Right lung (tissue), 5 donors: ENCODE measurements around the gene AHNAK2. TPM values are rescaled to one million over a fixed set of nuclear protein-coding genes. Genes with fewer than 3 reads are reported as not detected.
"Not testable (repeated sequence)": the region's sequence is repeated elsewhere in the genome, so short reads cannot be mapped to it uniquely, and the experiment has no call there.

Experiments
- DNase-seq, 2 donors: peaks; one replicate each; pipeline ENCODE4 v3.0.0-alpha.2; 2013
- polyA plus RNA-seq, 5 donors: library from polyadenylated mRNA; unstranded; fragments of 120-200 nt; gene quantifications; one replicate each; pipeline versions ENCODE4 v1.2.1 to v1.2.3, GENCODE V29; 2013; ENCODE audit warnings: inconsistent platforms in 1 of 5, low replicate concordance in 1 of 5; ENCODE audit not compliant: insufficient read length in 5 of 5, insufficient read depth in 1 of 5

The AHNAK2 gene
- polyA plus RNA-seq, 5 donors: 1.1 to 3.0 (median 2.3) TPM

DNA sequence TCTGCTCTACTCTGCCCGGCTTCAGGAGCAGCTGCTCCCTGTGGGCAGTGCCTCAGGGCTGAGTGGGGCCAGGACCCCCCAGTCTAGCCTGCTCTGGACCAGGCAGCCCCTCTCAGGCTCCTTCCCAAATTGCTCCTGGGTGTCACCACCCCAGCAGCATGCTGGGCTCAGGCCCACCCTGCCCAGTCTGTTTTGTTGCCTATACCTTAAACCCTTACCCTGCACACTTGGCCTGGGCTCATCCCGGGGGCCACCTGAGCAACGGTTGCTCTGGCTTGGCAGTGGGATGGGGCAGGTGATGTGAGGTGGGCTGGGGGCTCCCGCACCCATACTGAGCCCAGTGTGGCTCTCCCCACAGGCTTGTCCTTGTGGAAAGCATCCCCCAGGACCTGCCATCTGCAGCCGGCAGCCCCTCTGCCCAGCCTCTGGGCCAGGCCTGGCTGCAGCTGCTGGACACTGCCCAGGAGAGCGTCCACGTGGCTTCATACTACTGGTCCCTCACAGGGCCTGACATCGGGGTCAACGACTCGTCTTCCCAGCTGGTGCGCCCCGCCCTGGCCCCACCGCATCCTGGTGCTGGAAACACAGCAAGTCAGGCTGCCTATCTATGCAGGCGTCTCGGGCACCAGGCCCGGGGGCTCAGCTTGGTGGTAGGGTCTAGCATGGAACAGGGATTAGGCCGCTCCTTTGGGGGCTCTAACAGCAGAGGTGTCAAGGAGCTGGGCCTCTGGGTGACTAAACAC lies 49.6 kb downstream of the AHNAK2 start:
- no peak for DNase-seq

DNA sequence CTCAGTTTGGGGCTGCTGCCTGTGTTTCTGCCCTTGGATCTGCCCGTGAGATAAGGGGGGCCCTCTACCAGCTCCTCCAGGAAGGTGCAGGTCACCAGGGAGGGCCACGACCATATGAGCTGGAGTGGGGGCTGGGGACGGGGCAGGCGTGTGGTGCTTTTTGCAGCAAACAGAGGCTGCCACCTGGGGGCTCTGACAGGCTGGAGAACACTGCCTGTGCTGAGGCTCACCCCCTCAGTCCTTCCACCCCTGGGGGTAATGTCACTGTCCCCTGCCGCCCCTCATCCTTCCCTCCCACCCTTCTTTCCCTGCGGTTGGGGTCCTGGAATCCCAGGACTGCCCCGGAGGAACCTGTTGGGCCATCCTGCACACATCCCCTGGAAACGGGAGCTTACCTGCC lies 50.3 kb downstream of the AHNAK2 start:
- DNase-seq: no peak

DNA sequence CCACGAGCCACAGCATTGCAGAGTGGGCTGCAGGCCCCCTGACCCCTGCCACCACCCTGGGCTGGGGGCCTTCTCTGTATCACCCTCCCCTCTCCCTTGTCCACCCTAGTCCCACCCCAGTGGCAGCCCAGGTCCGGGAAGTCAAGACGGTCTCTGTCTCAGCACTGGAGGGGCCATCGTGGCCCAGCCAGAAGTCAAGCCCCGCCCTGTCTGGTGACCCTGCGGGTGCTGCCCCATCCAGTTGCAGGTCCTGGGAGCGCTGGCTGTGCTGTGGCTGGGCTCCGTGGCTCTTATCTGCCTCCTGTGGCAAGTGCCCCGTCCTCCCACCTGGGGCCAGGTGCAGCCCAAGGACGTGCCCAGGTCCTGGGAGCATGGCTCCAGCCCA lies 50.8 kb downstream of the AHNAK2 start:
- DNase-seq: no peak

DNA sequence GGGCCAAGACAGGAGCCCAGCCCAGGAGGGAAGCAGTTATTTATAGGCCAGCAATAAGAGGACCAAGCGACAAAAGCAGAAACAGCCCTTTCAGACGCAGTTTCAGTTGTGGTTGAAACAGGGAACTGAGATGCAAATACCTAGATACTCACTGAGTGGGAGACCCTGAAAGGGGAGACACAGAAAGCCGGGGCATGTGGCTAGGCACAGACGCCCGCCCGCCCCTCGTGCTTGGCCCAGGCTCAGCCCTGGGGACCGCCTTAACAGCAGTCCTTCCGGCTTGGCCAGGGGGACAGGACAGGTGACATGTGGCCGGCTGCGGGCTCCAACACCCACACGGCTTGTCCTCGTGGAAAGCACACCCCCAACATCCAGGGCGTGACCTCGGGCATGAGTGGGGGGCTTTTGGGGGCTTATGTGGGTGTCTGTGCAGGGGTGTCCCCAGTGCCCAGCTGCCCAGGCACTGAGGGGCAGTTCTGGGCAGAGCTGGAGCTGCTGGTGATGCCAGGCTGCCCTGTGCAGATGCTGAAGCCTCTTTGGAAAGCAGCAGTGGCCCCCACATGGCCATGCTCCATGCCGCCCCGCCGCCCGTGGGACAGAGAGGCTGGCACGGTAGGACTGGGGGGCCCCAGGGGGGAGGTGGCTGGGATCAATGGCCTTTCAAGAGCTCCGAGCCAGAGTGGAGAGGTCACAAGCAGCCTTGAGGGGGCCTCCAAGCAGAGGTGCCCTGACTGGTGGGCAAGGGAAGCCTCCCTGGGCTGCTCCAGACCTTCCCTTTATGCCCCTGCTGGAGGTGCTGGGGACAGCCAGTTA lies 51.3 kb downstream of the AHNAK2 start:
- DNase-seq: no peak

DNA sequence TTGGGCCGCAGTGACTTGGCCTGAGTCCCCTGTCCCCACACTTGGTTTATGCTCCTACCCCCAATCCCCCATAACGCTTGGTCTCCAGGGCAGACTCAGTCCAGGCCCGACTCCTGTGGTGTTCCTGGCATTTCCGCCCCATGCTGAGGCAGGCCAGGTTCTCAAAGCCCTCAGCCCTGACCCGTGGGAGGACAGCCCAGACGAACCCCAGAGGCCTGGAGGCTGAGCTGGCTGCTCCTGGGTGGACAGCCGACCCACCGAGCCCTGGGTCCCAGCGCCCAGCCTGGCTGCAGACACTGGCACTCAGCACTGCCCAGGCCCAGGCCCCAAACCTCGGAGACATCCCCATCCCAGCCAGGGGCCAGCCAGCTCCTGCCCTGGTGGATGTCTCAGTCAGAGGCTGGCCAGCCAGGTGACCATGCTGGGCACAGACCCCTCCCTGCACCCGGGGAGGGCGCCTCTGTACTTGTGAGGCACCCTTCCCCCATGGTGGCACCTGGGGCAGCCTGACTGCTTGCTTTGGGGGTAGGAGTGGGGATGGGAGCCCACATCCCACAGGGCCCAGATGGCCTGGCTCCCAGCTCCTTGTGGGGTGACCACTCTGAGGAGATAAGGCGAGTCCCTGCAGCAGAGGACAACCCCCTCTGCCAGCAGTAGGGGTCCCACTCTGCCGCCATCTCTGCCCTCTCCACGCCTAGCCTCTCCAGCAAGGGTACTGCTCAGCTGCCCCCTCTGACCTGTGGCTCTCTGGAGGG lies 52.1 kb downstream of the AHNAK2 start:
- DNase-seq: no peak

DNA sequence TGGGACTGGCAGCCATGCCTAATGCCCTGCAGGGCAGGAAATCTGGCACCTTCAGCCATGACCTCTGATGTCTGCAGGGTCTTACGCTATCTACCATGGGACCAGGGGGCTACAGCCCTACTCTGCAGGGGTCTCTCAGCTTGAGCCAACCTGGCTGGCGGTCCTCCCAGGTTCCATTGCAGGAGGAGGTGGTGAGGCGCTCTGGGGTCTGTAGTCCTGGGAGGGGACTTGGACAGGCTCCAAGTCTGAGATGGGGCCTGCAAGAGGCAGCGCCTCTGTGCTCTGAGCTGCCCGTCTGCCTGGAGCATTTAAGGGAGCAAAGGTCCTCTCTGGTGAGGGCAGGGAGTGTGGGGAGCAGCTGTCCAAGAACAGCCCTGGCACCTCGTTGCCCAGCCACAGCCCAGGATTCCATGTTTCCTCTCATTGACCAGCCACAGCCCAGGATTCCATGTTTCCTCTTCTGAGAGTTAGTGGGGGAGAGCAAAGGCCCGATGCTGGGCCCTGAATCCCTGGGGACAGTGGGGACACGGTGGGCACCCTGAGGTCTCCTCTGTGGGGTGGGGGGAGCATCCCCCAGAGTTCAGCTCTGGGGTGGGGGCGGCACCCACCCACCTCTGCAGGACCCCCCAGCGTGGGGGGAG lies 52.8 kb downstream of the AHNAK2 start:
- DNase-seq: no peak

DNA sequence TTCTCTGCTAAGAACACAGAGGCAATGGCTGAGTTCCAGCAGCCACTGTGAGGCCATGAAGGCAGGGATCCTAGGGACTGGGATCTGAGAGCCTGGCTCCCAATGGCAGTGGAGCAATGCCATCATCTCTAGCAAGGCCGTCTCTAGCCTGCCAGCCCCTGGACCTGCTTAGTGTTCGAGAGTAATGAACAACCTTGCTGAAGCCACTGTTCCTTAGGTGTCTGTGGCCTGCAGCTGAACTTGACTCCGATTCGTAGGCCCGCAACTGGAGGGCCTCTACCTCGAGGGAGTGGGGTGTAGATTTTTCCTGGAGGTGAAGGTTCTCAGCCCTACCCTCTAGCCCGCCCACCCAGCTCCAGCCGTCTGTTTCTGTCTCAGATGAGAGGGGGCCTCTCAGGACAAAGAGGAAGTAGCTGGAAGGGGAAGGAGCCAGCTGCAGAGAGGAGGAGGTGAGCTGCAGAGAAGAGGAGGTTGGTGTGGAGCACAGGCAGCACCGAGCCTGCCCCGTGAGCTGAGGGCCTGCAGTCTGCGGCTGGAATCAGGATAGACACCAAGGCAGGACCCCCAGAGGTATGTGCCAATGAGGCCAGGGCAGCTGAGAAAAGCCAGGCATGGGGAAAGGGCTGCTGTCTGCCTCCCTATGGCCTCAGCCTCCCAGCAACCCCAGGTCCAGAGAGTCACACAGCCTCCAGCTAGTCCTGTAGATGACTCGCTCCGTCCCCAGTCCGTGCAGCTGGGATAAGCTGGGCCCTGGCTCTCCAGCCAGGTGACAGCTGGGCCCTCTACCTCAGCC lies 53.6 kb downstream of the AHNAK2 start, which contains the start of gene PLD4:
PLD4 (plus strand) TSS at position 459 of the 793 bp plus-strand sequence. CDS start 2,262 bp downstream, outside the sequence.
- no peak for DNase-seq

DNA sequence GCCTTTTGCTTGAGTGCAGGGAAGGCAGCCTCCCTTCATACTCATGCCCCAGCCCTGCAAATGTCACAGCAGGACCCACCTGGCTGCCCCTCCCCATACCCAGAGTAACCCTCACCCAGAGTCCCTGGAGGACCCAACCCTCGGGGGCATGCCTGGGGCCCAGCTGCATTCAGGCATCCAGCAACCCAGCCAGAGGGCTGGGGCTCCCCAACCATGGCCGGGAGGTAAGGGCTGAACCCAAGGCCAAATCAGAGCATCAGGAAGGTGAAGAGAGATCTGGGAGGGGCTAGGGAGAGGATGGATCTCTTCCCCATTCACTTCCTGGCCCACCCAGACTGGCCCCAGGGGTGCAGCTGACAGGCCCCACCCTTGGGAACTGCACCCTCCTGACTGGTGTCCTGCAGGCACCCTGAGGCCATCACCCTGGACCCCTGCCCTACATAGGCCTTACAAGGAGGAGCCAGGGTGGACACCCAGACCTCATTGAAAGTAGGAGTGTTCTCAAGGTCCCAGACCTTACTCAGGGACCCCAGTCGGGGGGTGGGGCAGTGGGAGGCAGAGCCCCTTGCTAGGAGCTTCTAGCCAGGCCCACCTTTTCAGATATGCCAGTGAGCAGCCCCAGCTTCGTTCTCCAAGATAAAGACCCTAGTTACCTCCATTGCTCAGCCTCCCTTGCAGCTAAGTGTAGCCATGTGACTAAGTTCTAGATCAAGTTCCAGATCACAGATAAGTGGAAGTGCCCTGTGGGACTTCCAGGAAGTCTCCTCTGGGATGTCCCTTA lies 54.3 kb downstream of the AHNAK2 start:
- no peak for DNase-seq

DNA sequence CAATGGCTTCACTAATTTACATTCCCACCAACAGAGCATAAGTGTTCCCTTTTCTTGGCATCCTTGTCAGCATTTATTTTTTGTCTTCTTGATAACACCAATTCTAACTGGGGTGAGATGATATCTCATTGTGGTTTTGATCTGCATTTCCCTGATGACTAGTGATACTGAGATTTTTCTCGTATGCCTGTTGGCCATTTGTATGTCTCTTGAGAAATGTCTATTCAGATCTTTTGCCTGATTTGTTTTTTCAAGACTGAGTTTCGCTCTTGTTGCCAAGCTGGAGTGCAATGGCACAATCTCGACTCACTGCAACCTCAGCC lies 58.2 kb downstream of the AHNAK2 start:
- no peak for DNase-seq

DNA sequence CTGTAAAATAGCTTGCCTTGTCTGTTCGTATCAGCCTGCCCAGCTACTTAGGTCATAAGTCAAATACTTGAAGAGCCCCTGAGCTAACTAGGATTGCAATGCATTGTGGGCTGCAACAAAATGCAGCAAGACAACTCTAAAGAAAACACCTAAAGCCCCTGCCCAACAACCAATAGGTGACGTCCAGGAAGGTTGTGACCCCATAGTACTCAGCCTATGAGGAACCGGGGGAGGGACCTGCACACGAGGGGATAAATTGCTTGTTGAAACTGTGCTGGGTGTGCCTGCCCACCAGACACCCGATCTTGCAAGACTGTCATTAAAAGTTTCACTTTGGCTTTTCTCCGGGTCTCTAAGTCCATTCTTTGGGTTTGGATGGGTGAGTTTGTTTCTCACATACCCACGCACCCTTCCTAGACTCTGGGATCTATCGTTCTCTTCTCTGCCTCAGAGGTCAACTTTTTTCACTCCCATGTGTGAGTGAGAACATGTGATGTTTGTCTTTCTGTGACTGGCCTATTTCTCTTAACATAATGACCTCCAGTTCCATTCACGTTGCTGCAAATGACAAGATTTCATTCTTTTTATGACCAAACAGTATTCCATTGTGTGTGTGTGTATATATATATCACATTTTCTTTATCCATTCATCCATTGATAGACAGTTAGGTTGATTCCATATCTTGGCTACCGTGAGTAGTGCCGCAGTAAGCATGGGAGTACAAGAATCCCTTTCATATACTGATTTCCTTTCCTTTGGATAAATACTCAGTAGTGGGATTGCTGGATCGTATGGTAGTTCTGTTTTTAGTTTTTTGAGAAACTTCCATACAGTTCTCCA lies 58.8 kb downstream of the AHNAK2 start:
- not testable (repeated sequence) for DNase-seq

DNA sequence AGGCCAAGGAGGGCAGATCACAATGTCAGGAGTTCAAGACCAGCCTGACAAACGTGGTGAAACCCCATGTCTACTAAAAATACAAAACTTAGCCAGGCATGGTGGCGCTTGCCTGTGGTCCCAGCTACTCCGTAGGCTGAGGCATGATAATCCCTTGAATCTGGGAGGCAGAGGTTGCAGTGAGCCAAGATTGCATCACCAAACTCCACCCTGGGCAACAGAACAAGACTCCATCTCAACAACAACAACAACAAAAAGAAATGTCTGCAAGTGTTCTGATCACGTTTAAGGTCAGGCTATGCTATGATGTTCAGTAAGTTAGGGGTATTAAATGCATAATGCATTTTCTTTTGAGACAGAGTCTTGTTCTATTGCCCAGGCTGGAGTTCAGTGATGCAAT lies 60.2 kb downstream of the AHNAK2 start:
- no peak for DNase-seq

DNA sequence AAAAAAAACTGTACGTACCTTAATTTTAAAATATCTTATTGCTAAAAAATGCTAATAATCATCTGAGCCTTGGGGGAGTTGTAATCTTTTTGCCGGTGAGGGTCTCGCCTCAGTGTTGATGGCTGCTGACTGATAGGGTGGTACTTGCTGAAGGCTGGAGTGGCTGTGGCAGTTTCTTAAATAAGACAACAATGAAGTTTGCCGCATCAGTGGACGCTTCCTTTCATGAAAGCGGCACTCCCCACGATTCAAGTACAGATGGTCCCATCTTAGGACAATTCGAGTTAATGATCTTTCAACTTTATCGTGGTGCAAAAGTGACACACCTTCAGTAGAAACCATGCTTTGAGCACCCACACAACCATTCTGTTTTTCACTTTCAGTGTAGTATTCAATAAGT lies 61.1 kb downstream of the AHNAK2 start:
- no peak for DNase-seq

DNA sequence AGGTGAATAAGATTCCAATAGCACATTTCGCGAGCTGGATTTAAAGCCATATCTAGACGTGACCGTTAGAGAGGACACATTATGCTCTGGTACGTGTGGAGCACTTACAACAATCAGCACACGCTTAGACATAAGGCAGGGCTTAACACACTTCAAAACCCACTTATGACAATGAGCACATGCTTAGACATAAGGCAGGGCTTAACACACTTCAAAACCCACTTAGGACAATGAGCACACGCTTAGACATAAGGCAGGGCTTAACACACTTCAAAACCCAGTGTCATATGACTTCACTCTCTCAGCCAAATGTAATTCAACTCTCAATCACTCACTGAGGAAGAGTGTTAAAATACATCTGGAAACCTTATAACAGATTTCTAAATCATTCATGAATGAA lies 64.7 kb downstream of the AHNAK2 start:
- DNase-seq: no peak

DNA sequence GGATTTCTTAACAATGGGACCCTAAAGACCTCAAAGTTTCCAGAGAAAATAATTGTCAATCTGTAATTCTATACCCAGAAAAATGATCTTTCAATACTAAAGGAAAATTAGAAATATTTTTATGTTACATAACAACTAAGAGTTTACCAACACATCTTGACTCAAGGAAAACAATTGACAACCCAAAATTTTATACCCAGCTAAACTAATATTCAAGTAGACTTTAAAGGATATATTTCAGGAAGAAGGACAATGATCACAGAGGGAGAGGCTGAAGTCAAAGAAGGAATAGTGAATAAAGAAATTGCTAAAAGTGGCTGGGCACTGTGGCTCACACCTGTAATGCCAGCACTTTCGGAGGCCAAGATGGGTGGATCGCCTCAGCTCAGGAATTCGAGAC lies 66.1 kb downstream of the AHNAK2 start:
- DNase-seq: no peak

DNA sequence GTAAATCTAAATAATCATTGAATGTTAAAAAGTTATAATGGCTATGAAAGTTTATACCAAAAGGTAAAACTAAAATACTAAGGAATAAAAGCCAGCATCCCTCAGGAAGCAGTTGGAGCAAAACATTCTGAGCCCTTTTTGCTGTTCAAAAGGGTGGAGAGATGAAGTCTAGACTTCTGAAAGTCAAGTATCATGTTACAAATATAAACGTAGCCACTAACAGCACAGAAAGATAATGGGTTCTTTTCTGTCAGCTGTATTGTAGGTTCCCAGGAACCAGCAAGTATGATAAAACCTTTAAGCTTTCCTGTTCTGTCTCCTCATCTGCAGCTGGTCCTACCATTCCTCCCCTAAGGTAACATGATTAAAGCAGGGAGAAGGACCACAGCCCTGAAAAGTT lies 69.9 kb downstream of the AHNAK2 start:
- DNase-seq: no peak

DNA sequence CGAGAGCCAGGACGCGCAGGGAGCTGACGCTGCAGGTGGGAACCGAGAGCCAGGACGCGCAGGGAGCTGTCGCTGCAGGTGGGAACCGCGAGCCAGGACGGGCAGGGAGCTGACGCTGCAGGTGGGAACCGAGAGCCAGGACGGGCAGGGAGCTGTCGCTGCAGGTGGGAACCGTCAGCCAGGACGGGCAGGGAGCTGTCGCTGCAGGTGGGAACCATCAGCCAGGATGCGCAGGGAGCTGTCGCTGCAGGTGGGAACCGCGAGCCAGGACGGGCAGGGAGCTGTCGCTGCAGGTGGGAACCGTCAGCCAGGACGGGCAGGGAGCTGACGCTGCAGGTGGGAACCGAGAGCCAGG lies 72.6 kb downstream of the AHNAK2 start:
- not testable (repeated sequence) for DNase-seq

DNA sequence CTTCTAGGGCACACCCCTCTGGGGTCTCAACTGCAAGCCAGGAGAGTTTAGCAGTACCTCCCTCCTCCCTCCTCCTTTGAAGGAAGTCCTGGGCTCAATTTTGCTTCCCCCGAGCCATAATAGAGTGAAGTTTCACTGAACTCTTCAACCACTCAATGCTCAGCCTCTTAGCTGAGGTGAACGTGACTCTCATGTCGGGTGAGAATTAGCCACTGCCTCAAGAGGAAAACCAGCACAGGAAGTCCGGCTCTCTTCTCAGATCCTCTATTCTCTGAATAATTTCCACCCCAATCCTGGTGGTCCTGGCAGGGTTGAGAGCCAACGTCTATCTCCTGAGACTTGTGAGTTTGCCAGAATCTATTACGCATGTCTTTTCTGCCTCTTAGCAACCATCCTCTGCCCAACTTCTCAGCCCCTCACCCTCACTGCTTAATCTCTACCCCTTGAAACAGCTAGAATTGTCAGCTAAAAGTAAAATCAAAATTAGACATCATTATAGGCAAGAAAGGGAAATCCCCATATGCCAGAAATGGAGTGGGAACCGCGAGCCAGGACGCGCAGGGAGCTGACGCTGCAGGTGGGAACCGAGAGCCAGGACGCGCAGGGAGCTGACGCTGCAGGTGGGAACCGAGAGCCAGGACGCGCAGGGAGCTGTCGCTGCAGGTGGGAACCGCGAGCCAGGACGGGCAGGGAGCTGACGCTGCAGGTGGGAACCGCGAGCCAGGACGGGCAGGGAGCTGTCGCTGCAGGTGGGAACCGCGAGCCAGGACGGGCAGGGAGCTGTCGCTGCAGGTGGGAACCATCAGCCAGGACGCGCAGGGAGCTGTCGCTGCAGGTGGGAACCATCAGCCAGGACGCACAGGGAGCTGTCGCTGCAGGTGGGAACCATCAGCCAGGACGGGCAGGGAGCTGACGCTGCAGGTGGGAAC lies 73.3 kb downstream of the AHNAK2 start:
- DNase-seq: not testable (repeated sequence)

DNA sequence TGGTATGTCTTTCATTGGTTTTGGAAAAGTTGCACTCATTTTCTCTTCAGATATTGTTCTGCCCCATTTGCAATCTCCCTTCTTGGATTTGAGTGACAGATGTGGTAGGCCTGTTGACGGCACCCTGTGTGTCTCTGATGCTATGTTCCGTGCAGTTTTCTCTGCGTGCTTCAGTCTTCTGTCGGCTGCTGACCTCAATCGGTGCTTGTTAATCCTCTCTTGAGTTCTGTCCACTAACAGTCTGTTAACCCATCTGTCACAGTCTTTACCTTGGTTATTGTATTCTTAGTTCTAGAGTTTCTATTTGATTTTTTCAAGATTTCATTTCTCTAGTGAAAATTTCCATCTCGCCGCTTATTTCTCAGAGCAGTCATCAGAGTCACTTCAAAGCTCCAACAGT lies 74.2 kb downstream of the AHNAK2 start:
- DNase-seq: no peak
